Fibroblast of skin of right biceps (primary cell): ENCODE measurements around the gene ZSWIM5.
"Not testable (repeated sequence)": the region's sequence is repeated elsewhere in the genome, so short reads cannot be mapped to it uniquely, and the experiment has no call there.

ENCODE experiments used
- DNase-seq: peaks from one replicate; pipeline ENCODE4 v3.0.0-alpha.2; 2013

ZSWIM5 gene

GRCh38 chr1:45200906-45201500 lies 5.4 kb downstream of the ZSWIM5 start:
- DNase-seq: no peak

- no peak for DNase-seq
Measured at GRCh38 chr1:45200435-45200834, 6.0 kb downstream of the ZSWIM5 start.

GRCh38 chr1:45198185-45198584 lies 8.2 kb downstream of the ZSWIM5 start:
- no peak for DNase-seq

- DNase-seq: no peak
Measured at GRCh38 chr1:45196863-45197262, 9.5 kb downstream of the ZSWIM5 start.

GRCh38 chr1:45191418-45191783 lies 15.0 kb downstream of the ZSWIM5 start:
- no peak for DNase-seq

- no peak for DNase-seq
Measured at GRCh38 chr1:45187725-45188124, 18.7 kb downstream of the ZSWIM5 start.

- not testable (repeated sequence) for DNase-seq
Measured at GRCh38 chr1:45179918-45180519, 26.4 kb downstream of the ZSWIM5 start.

GRCh38 chr1:45177452-45177851 lies 29.0 kb downstream of the ZSWIM5 start:
- no peak for DNase-seq

- DNase-seq: no peak
Measured at GRCh38 chr1:45172764-45173163, 33.6 kb downstream of the ZSWIM5 start.

GRCh38 chr1:45172005-45172404 lies 34.4 kb downstream of the ZSWIM5 start:
- DNase-seq: no peak

- DNase-seq: no peak
Measured at GRCh38 chr1:45171575-45171974, 34.8 kb downstream of the ZSWIM5 start.

GRCh38 chr1:45170151-45170742 lies 36.2 kb downstream of the ZSWIM5 start:
- DNase-seq: no peak

- not testable (repeated sequence) for DNase-seq
Measured at GRCh38 chr1:45167947-45168346, 38.5 kb downstream of the ZSWIM5 start.

GRCh38 chr1:45164307-45164706 lies 42.1 kb downstream of the ZSWIM5 start:
- not testable (repeated sequence) for DNase-seq

GRCh38 chr1:45163111-45163510 lies 43.3 kb downstream of the ZSWIM5 start:
- not testable (repeated sequence) for DNase-seq

GRCh38 chr1:45162041-45163035 lies 44.1 kb downstream of the ZSWIM5 start:
- not testable (repeated sequence) for DNase-seq

- DNase-seq: no peak
Measured at GRCh38 chr1:45155957-45156356, 50.4 kb downstream of the ZSWIM5 start.

- no peak for DNase-seq
Measured at GRCh38 chr1:45155423-45155822, 51.0 kb downstream of the ZSWIM5 start.

- DNase-seq: no peak
Measured at GRCh38 chr1:45152126-45152525, 54.3 kb downstream of the ZSWIM5 start.

- DNase-seq: no peak
Measured at GRCh38 chr1:45148209-45148825, 58.1 kb downstream of the ZSWIM5 start.

- no peak for DNase-seq
Measured at GRCh38 chr1:45146833-45147232, 59.6 kb downstream of the ZSWIM5 start.

- DNase-seq: no peak
Measured at GRCh38 chr1:45141247-45142003, 65.0 kb downstream of the ZSWIM5 start.
